SK-N-SH (cell line): Measurements from ENCODE around the gene XXYLT1. TPM values are rescaled to one million over a fixed set of nuclear protein-coding genes. Genes with fewer than 3 reads are reported as not detected.

Source experiments
- CTCF ChIA-PET: fragments of 300-600, 350-600 bp; formaldehyde crosslinking; extraction: SDS; loops from one replicate; lab custom pipeline; 2021; lab: Yijun Ruan, JAX
- POLR2A ChIA-PET: fragments of 350-600 bp; sonication (Branson Sonifier 250); formaldehyde crosslinking; extraction: SDS; loops from one replicate; lab custom pipeline; 2020; ENCODE audit warnings: antibody characterized with exemption, inconsistent platforms; lab: Yijun Ruan, JAX
- DNase-seq: peaks from one replicate; pipeline ENCODE4 v3.0.0; 2012
- H2AFZ ChIP-seq: fragments of 200-600 bp; sonication (generic); 2 replicates; pipeline ENCODE4 v1.8.1; 2016; ENCODE audit warnings: antibody characterized with exemption, mild to moderate bottlenecking, low read depth
- H3F3A ChIP-seq: fragments of 200-600 bp; sonication (generic); replicated peaks from 2 replicates; pipeline ENCODE3; 2016; ENCODE audit warnings: antibody characterized with exemption, mild to moderate bottlenecking; ENCODE audit not compliant: insufficient read depth
- H3K27ac ChIP-seq, 2 experiments: fragments of 200-500 bp in 1 of 2; fragments of 200-600 bp in 1 of 2; sonication (Bioruptor generic) in 1 of 2; sonication (generic), shearing (Covaris generic) in 1 of 2; 2 replicates each; pipeline versions ENCODE4 v1.5.1 to v1.6.1; 2014 to 2016; ENCODE audit warnings: low read depth in 2 of 2, inconsistent platforms in 1 of 2, low read length in 1 of 2, mild to moderate bottlenecking in 1 of 2, mixed read lengths in 1 of 2
- H3K27me3 ChIP-seq: fragments of 200-600 bp; sonication (generic), shearing (Covaris generic); 2 replicates; pipeline ENCODE4 v1.6.1; 2016; ENCODE audit warnings: mixed run types; ENCODE audit not compliant: insufficient read depth
- H3K36me3 ChIP-seq, 2 experiments: fragments of 200-500 bp in 1 of 2; fragments of 200-600 bp in 1 of 2; sonication (Bioruptor generic) in 1 of 2; sonication (generic) in 1 of 2; replicated peaks in 1 of 2; 2 replicates each; pipeline versions ENCODE3 to v1.5.1; 2014 to 2016; ENCODE audit warnings: low read length in 1 of 2, mild to moderate bottlenecking in 1 of 2; ENCODE audit not compliant: insufficient read depth in 2 of 2, control insufficient read depth in 1 of 2
- H3K4me1 ChIP-seq, 2 experiments: fragments of 200-500 bp in 1 of 2; fragments of 200-600 bp in 1 of 2; sonication (Bioruptor generic) in 1 of 2; sonication (generic), shearing (Covaris generic) in 1 of 2; 2 replicates each; pipeline versions ENCODE4 v1.5.1 to v1.6.1; 2014 to 2016; ENCODE audit warnings: low read depth in 1 of 2, low read length in 1 of 2, mixed run types in 1 of 2; ENCODE audit not compliant: insufficient read depth in 2 of 2, control insufficient read depth in 1 of 2
- H3K4me2 ChIP-seq: fragments of 200-600 bp; sonication (generic), shearing (Covaris generic); 2 replicates; pipeline ENCODE4 v1.6.1; 2017; ENCODE audit warnings: mixed run types
- H3K4me3 ChIP-seq, 2 experiments: fragments of 200-500 bp in 1 of 2; fragments of 200-600 bp in 1 of 2; sonication (Bioruptor generic) in 1 of 2; sonication (generic), shearing (Covaris generic) in 1 of 2; 2 replicates each; pipeline versions ENCODE4 v1.5.1 to v1.8.1; 2014 to 2016; ENCODE audit warnings: low read depth in 2 of 2, inconsistent platforms in 1 of 2, low read length in 1 of 2, mild to moderate bottlenecking in 1 of 2, mixed read lengths in 1 of 2, moderate library complexity in 1 of 2
- H3K79me2 ChIP-seq: fragments of 200-600 bp; sonication (generic); 2 replicates; pipeline ENCODE4 v1.8.1; 2017; ENCODE audit warnings: mild to moderate bottlenecking; ENCODE audit not compliant: insufficient read depth
- H3K9ac ChIP-seq: fragments of 200-600 bp; sonication (generic); 2 replicates; pipeline ENCODE4 v1.6.1; 2017; ENCODE audit warnings: mixed run types
- H3K9me2 ChIP-seq: fragments of 200-600 bp; sonication (generic); 2 replicates; pipeline ENCODE4 v1.6.1; 2017; ENCODE audit warnings: mixed run types
- H3K9me3 ChIP-seq: fragments of 200-600 bp; sonication (generic); 2 replicates; pipeline ENCODE4 v1.6.1; 2017; ENCODE audit warnings: mixed run types, mild to moderate bottlenecking, moderate library complexity
- H4K20me1 ChIP-seq: fragments of 200-600 bp; sonication (generic); 2 replicates; pipeline ENCODE4 v1.6.1; 2017; ENCODE audit warnings: mild to moderate bottlenecking, mixed run types; ENCODE audit not compliant: insufficient read depth
- CHD2 ChIP-seq: fragments of 150-350 bp; IDR thresholded peaks from 2 replicates; pipeline ENCODE4 v1.6.1; 2018; ENCODE audit warnings: low read length; ENCODE audit not compliant: partially characterized antibody
- CTCF ChIP-seq: fragments of 200-600 bp; sonication (generic); IDR thresholded peaks from 2 replicates; pipeline ENCODE4 v1.6.1; 2017; ENCODE audit warnings: antibody characterized with exemption, mild to moderate bottlenecking, moderate library complexity
- ELF1 ChIP-seq: IDR thresholded peaks from 2 replicates; pipeline ENCODE4 v1.4.0; 2012
- EP300 ChIP-seq, 2 experiments: IDR thresholded peaks; 2 replicates each; pipeline versions ENCODE4 v1.4.0 to v1.6.1; 2012; ENCODE audit warnings: borderline replicate concordance in 1 of 2, low read depth in 1 of 2, low read length in 1 of 2
- FOXM1 ChIP-seq: IDR thresholded peaks from 2 replicates; pipeline ENCODE4 v1.4.0; 2012; ENCODE audit warnings: low read depth, mild to moderate bottlenecking
- GABPA ChIP-seq: IDR thresholded peaks from 2 replicates; pipeline ENCODE4 v1.4.0; 2012; ENCODE audit warnings: low read depth, mild to moderate bottlenecking
- IRF3 ChIP-seq: fragments of 150-350 bp; IDR thresholded peaks from 2 replicates; pipeline ENCODE4 v1.6.1; 2016; ENCODE audit warnings: mild to moderate bottlenecking, low read depth, low read length
- MXI1 ChIP-seq: IDR thresholded peaks from 2 replicates; pipeline ENCODE4 v1.6.1; 2012; ENCODE audit warnings: mild to moderate bottlenecking, low read depth, low read length, improper control_type of control experiment
- NFIC ChIP-seq: IDR thresholded peaks from 2 replicates; pipeline ENCODE4 v1.4.0; 2012; ENCODE audit warnings: borderline replicate concordance
- NRF1 ChIP-seq: IDR thresholded peaks from 2 replicates; pipeline ENCODE4 v1.6.1; 2012; ENCODE audit warnings: low read depth, mild to moderate bottlenecking, low read length
- POLR2AphosphoS5 ChIP-seq: IDR thresholded peaks from 2 replicates; pipeline ENCODE4 v1.6.1; 2012; ENCODE audit warnings: low read depth, low read length
- RAD21 ChIP-seq: IDR thresholded peaks from 2 replicates; pipeline ENCODE4 v1.6.1; 2012; ENCODE audit warnings: mild to moderate bottlenecking, low read length
- RCOR1 ChIP-seq: fragments of 150-350 bp; IDR thresholded peaks from 2 replicates; pipeline ENCODE4 v1.6.1; 2017; ENCODE audit warnings: antibody characterized with exemption, low read length
- REST ChIP-seq: IDR thresholded peaks from 2 replicates; pipeline ENCODE4 v1.6.1; 2012; ENCODE audit warnings: mild to moderate bottlenecking, low read depth, low read length, moderate library complexity
- RFX5 ChIP-seq: IDR thresholded peaks from 2 replicates; pipeline ENCODE4 v1.6.1; 2012; ENCODE audit warnings: mild to moderate bottlenecking, improper control_type of control experiment, low read length
- TAF1 ChIP-seq: IDR thresholded peaks from 2 replicates; pipeline ENCODE4 v1.6.1; 2012; ENCODE audit warnings: low read depth, mild to moderate bottlenecking, low read length, moderate library complexity, borderline replicate concordance
- USF2 ChIP-seq: fragments of 150-350 bp; IDR thresholded peaks from 2 replicates; pipeline ENCODE4 v1.6.1; 2017; ENCODE audit warnings: antibody characterized with exemption, low read length, low read depth, borderline replicate concordance
- YY1 ChIP-seq: IDR thresholded peaks from 2 replicates; pipeline ENCODE4 v1.4.0; 2012; ENCODE audit warnings: low read depth, mild to moderate bottlenecking
- ZBTB33 ChIP-seq: IDR thresholded peaks from 2 replicates; pipeline ENCODE4 v1.4.0; 2012; ENCODE audit warnings: low read depth, borderline replicate concordance
- whole genome bisulfite sequencing: methylation state at CpG from one replicate; pipeline ENCODE4 v1.1.6; 2017; ENCODE audit warnings: low lambda C conversion rate; 5-methylcytosine and 5-hydroxymethylcytosine counted together
- polyA plus RNA-seq, 3 experiments: library from polyadenylated mRNA; depleted of rRNA; stranded (reverse); fragments of >200 nt; gene quantifications; 2 replicates each; pipeline ENCODE4 v1.2.3, GENCODE V29; 2012

Gene XXYLT1
- polyA plus RNA-seq, 1 of the 3 experiments (the other 2 are of a cell fraction) = 22.6 TPM

- no peaks in the 10 kb centered on the region for H3K9me2 ChIP-seq
Measured at GRCh38 chr3:195249057-195249770, 21.7 kb downstream of the XXYLT1 start.

More at GRCh38 chr3:195249057-195249770, 21.7 kb downstream of the XXYLT1 start:
- Histone ChIP-seq H3K4me2 (no peak overlapping the region), H3F3A (peaks cover 4% of the 10 kb centered on the region), H4K20me1 (0 out of 2 replicates have a peak, but pooled peaks cover 3% of the 10 kb centered on the region), H3K4me1 (peaks cover 15 to 66% of the 10 kb centered on the region in 2 experiments), H3K79me2 (peaks cover 50% of the 10 kb centered on the region), H3K4me3 (no peak overlapping the region), H3K9ac (no peak overlapping the region), H3K9me3 (no peaks in the 10 kb centered on the region), H2AFZ (no peak overlapping the region), H3K36me3 (no peaks in the 10 kb centered on the region), H3K27ac (peak overlapping the region in 1 of 2 experiments; percentile 17; a peak in 1 of 4 replicates), H3K27me3 (no peaks in the 10 kb centered on the region)
- ChIA-PET POLR2A (interaction anchor here (0.7 kb wide), 1 partner anchor 10 kb away, joined by 3 read pairs; no protein-coding TSS in a partner anchor), CTCF (interaction anchor here (0.7 to 4.4 kb wide), 5 partner anchors 22 to 577 kb away, joined by 3 to 23 read pairs (median 4); partner anchors contain the start of genes FAM43A, LSG1 and XXYLT1)
- WGBS = 97% methylated on average over 21 of the region's 21 CpGs
- no peak for DNase-seq
- TF ChIP-seq RCOR1 = no peak
- TF ChIP-seq CHD2 = no peak
- no peak for TF ChIP-seq YY1
- no peak for TF ChIP-seq FOXM1
- TF ChIP-seq NRF1 = no peak
- TF ChIP-seq ELF1 = no peak
- TF ChIP-seq GABPA = no peak
- TF ChIP-seq POLR2AphosphoS5 = no peak
- TF ChIP-seq CTCF = no peak
- TF ChIP-seq RFX5 = no peak
- TF ChIP-seq IRF3 = no peak
- no peak for TF ChIP-seq TAF1
- no peak for TF ChIP-seq USF2
- no peak for TF ChIP-seq EP300 (IDR thresholded peaks at IDR 0.05; ENCODE audit: borderline replicate concordance in 1 of 2, low read depth in 1 of 2, low read length in 1 of 2)
- TF ChIP-seq RAD21 = no peak
- TF ChIP-seq REST = no peak
- TF ChIP-seq ZBTB33 = no peak
- no peak for TF ChIP-seq MXI1
- TF ChIP-seq NFIC = no peak
